Activated naive CD4-positive, alpha-beta T cell treated with anti-CD3 and anti-CD28 coated beads for 36 hours (primary cell): ENCODE results near the gene MMD. TPM values are rescaled to one million over a fixed set of nuclear protein-coding genes. Genes with fewer than 3 reads are reported as not detected.
"Not testable (repeated sequence)": the region's sequence is repeated elsewhere in the genome, so short reads cannot be mapped to it uniquely, and the experiment has no call there.

Experiments
- CTCF ChIA-PET: fragments of 350-600 bp; sonication (Branson Sonifier 250); formaldehyde crosslinking; loops from one replicate; lab custom pipeline; 2021; ENCODE audit warnings: antibody characterized with exemption; lab: Charles Lee
- DNase-seq: peaks from one replicate; pipeline ENCODE4 v3.0.0-alpha.2; 2020
- H3K27ac Mint-ChIP-seq: one replicate; pipeline ENCODE4 v1.8.0; 2021; ENCODE audit warnings: mild to moderate bottlenecking, mixed read lengths
- H3K27me3 Mint-ChIP-seq: one replicate; pipeline ENCODE4 v1.8.0; 2021; ENCODE audit warnings: low read depth, mixed read lengths
- H3K36me3 Mint-ChIP-seq: one replicate; pipeline ENCODE4 v1.8.0; 2021; ENCODE audit warnings: low read depth, mixed read lengths
- H3K4me1 Mint-ChIP-seq: one replicate; pipeline ENCODE4 v1.8.0; 2021; ENCODE audit warnings: low read depth, mixed read lengths
- H3K4me3 Mint-ChIP-seq: one replicate; pipeline ENCODE4 v1.8.0; 2021; ENCODE audit warnings: mild to moderate bottlenecking, moderate library complexity, mixed read lengths
- H3K9me3 Mint-ChIP-seq: one replicate; pipeline ENCODE4 v1.8.0; 2021; ENCODE audit warnings: mixed read lengths
- intact Hi-C: fragments of 100-400 bp; cut with micrococcal nuclease; formaldehyde crosslinking; loops from one replicate; pipeline ENCODE4 v1.15.1; 2023
- total RNA-seq, 2 experiments: library from RNA; stranded (reverse); gene quantifications; one replicate each; pipeline ENCODE4 v1.2.3, GENCODE V29; 2021

The MMD gene
- total RNA-seq, 2 experiments from 2014 or later, result 26.2 to 27.7 TPM

DNA sequence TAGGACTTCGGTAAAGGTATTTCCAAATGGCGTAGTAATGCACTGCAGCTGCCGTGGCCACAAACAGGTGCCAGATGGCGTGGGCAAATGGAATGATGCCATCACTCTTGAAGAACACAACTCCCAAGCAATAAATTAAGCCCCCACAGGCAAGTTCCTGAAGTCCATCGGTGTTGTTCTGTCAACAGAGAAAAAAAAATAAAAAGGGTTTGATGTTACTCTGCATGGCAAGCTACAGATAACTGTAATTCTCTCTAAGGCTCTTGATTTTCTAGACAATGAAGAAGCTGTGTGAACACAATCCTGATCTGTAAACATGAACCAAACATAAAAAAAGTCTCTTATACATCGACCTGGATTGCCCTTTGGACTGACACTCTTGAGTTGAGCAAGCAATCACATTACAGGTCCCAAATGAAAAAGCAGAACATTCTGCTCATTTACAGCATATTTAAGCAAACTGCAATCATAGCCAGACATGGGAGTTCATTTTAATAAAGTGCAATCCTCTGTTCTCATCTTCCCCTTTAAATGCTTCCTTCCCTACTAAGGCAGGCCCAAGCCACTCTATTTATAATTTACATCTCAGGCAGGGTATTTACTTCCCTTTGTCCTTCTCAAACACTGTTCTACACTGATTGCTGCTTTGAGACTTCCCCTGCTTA is 27.1 kb downstream of the MMD start:
- Mint-ChIP-seq H3K27me3 (no peaks in the 10 kb centered on the region), H3K4me3 (no peak overlapping the region), H3K4me1 (no peaks in the 10 kb centered on the region), H3K27ac (no peak overlapping the region), H3K9me3 (no peaks in the 10 kb centered on the region), H3K36me3 (peaks cover 14% of the 10 kb centered on the region)
- intact Hi-C loops, result no loop called here
- CTCF ChIA-PET, result interaction anchor here (0.9 kb wide), 1 partner anchor 12 kb away, joined by 3 read pairs; no protein-coding TSS in a partner anchor
- no peak for DNase-seq

DNA sequence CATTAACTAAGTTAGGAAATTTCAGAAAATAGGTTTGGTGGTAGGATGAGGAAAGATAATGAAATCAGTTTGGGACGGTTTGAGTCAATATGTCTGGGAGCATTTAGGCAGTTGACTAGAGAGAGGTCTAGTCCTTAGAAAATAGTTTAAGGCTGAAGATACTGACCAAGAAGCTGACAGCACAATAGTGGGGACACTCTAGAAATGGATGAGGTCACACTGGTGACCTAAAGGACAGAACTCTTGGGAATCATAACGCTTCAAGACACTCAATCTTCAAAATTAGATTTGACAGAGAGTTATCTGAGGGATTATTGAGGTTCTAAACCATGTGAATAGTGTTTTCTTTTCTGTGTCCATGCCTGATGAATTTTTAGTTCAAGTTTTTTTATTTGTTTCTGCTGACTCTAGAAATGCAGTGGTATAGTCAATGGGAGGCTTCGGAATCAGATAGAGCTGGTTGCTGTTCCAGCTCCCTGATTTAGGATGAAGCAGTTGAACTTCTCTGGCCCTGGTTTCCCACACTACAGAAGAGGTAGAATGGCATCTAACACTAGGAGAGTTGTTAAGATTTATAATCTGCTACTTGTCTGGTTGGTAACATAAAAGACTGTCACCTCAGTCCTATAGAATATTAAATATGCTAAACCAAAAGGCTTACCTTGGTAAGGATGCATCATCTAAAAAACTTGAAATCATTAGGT is 29.7 kb downstream of the MMD start:
- no peak for DNase-seq
- CTCF ChIA-PET, result no interaction called here
- intact Hi-C loops, result no loop called here
- Mint-ChIP-seq H3K4me1 (no peaks in the 10 kb centered on the region), H3K4me3 (no peak overlapping the region), H3K9me3 (no peaks in the 10 kb centered on the region), H3K27ac (no peak overlapping the region), H3K36me3 (peaks cover 5% of the 10 kb centered on the region), H3K27me3 (no peaks in the 10 kb centered on the region)

DNA sequence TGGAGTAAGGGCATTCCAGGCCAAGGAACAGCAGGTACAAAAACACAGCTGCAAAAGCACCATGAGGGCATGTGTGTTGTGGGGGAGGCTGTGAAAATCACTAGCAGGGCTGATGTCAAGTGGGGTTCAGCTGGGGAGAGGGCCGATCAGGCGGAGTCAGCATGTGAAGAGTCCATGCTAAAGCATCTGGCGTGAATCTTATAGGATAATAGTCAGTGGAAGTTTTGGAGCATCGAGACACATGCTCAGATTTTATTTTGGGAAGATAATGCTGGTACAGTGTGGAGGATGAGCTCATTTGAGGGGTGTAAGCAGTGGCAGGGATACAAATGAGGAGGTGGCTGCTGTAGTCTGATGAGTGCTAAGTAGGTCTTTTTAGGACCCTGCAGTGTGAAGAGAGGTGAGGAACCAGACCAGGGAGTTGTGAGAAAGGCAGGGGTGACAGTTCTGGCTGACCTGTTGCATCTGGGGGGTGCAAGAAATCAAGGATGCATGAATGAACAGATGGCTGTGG is 30.3 kb downstream of the MMD start:
- H3K27me3 Mint-ChIP-seq, result no peaks in the 10 kb centered on the region
- DNase-seq, result no peak
- peaks cover 5% of the 10 kb centered on the region for H3K36me3 Mint-ChIP-seq
- H3K27ac Mint-ChIP-seq, result no peak overlapping the region
- no peak overlapping the region for H3K4me3 Mint-ChIP-seq
- CTCF ChIA-PET, result no interaction called here
- H3K4me1 Mint-ChIP-seq, result no peaks in the 10 kb centered on the region
- no peaks in the 10 kb centered on the region for H3K9me3 Mint-ChIP-seq
- intact Hi-C loops, result no loop called here

DNA sequence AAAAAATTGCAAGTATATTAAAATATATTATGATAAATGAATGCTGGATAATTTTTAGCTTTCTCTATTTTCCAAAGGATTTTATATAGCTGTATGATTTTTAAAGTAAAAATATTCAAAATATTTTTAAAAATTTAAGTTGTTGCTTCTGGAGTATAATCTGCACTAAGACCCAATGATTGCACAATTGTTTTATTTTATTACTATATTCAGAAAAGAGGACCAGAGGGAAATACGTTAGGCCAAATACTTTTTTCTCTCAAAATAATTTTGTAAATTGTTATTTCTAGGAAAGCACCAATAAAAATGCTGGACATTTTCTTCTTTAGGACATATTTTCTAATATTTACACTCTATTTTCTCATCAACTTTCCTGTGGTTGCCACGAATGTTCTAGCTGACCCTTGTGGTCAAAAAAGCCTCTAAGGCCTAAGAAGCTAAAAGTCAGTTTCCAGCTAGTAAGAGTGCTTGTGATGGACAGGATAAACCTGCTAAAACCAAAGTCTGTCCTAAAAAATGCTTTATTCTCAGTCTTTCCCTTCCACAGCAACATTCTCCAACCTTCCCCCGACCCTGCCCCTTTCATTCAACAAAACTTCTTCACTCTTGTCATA is 31.2 kb downstream of the MMD start:
- no peaks in the 10 kb centered on the region for H3K27me3 Mint-ChIP-seq
- DNase-seq, result no peak
- CTCF ChIA-PET, result no interaction called here
- H3K4me1 Mint-ChIP-seq, result no peaks in the 10 kb centered on the region
- intact Hi-C loops, result no loop called here
- no peaks in the 10 kb centered on the region for H3K9me3 Mint-ChIP-seq
- no peak overlapping the region for H3K27ac Mint-ChIP-seq
- no peak overlapping the region for H3K4me3 Mint-ChIP-seq
- peaks cover 5% of the 10 kb centered on the region for H3K36me3 Mint-ChIP-seq

DNA sequence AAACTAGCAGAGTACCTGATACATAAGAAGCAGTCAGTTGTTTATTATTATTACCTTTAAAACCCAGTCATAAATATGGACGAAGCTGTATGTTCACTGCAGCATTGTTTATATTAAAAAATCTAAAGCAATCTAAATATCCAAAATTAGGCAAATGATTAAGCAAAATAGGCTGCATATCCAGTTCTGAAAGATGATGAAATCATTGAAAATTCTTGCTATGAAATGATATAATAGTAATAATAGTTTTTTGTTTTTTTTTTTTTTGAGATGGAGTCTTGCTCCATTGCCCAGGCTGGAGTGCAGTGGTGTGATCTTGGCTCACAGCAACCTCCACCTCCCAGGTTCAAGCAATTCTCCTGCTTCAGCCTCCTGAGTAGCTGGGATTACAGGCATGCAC is 31.9 kb downstream of the MMD start:
- DNase-seq, H3K9me3 Mint-ChIP-seq, H3K36me3 Mint-ChIP-seq, H3K27ac Mint-ChIP-seq, H3K4me1 Mint-ChIP-seq, H3K27me3 Mint-ChIP-seq, H3K4me3 Mint-ChIP-seq, intact Hi-C loops: not testable (repeated sequence)
- CTCF ChIA-PET, result interaction anchor here (0.9 kb wide), 1 partner anchor 34 kb away, joined by 3 read pairs; no protein-coding TSS in a partner anchor

DNA sequence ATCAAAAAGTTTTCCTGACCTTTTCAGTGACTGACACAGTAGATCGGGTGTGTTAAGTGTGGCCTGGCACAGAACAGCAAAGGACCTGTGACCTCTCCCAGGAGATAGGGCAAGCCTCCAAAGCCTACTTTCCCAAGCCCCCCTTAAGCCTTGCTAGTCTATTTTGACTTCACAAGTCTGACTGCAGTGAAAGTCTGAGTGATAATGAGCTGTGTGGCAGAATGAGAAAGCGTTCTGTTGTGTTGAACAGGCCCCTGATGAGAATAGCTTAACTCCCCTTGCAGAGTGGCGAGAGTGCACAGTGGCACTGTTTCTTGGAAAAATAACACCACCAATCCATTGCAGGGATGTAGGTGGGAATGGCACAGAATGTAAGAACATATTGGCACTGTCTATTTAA is 32.8 kb downstream of the MMD start:
- H3K4me1 Mint-ChIP-seq, result no peaks in the 10 kb centered on the region
- no peaks in the 10 kb centered on the region for H3K36me3 Mint-ChIP-seq
- no peak overlapping the region for H3K4me3 Mint-ChIP-seq
- intact Hi-C loops, result no loop called here
- no peaks in the 10 kb centered on the region for H3K9me3 Mint-ChIP-seq
- H3K27me3 Mint-ChIP-seq, result no peaks in the 10 kb centered on the region
- CTCF ChIA-PET, result interaction anchor here (0.9 kb wide), 1 partner anchor 33 kb away, joined by 3 read pairs; no protein-coding TSS in a partner anchor
- no peak for DNase-seq
- H3K27ac Mint-ChIP-seq, result no peak overlapping the region

DNA sequence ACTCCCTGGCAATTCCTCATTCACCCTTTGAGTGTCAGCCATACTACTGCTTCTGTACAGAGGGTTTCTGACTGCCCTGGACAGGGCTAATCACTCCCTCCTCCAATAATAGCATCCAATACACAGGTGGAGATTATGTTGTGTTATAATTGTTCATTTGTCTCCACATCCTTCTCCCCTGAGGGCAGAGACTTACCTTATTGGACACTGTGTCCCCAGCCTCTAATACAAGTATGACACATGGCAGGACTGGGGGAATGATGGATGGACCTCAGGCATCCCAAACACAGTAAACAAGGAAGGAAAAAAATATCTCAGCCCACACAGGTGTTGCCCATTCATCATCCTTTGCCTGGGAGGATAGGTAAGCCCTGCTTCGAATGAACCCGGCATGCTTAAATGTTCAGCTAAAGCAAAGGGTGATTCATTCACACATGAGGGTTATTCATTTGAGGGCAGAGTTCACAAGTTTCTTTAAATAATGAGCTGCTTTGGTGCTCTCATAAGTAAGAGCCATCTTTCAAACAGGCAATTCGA is 34.8 kb downstream of the MMD start:
- Mint-ChIP-seq H3K27me3 (no peaks in the 10 kb centered on the region), H3K4me1 (no peaks in the 10 kb centered on the region), H3K4me3 (no peak overlapping the region), H3K36me3 (no peaks in the 10 kb centered on the region), H3K9me3 (no peaks in the 10 kb centered on the region), H3K27ac (no peak overlapping the region)
- CTCF ChIA-PET, result no interaction called here
- intact Hi-C loops, result no loop called here
- DNase-seq, result no peak

DNA sequence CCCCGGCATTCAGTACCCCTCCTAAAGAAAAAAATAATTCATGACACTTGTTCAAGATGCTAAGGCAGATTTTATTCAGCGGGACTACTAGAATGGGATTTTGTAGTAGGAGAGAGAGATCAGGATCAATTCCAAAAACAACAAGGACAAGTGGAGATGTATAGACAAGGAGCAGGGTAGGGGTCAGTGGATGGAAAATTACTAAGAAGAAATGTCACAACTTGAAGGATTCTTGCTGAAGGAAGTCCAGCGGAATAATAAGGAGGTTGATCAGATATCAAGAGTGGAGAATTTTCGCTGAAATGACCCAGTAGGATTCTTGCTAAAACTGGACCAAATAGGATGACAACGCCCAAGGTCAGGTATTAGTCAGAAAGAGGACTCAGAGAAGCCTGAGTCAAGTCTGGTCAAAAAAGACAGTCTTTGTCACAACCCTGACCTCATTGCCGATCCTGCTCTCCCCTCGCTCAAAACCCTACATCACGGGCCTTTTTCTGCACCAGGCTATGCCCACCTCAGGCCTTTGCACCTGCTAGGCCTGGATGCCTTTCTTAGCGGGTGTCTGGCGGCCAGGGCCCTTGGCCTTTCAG is 36.9 kb downstream of the MMD start:
- no peaks in the 10 kb centered on the region for H3K9me3 Mint-ChIP-seq
- H3K27me3 Mint-ChIP-seq, result no peaks in the 10 kb centered on the region
- intact Hi-C loops, result no loop called here
- no peak overlapping the region for H3K27ac Mint-ChIP-seq
- DNase-seq, result no peak
- CTCF ChIA-PET, result no interaction called here
- H3K4me3 Mint-ChIP-seq, result no peak overlapping the region
- no peaks in the 10 kb centered on the region for H3K36me3 Mint-ChIP-seq
- H3K4me1 Mint-ChIP-seq, result no peaks in the 10 kb centered on the region

DNA sequence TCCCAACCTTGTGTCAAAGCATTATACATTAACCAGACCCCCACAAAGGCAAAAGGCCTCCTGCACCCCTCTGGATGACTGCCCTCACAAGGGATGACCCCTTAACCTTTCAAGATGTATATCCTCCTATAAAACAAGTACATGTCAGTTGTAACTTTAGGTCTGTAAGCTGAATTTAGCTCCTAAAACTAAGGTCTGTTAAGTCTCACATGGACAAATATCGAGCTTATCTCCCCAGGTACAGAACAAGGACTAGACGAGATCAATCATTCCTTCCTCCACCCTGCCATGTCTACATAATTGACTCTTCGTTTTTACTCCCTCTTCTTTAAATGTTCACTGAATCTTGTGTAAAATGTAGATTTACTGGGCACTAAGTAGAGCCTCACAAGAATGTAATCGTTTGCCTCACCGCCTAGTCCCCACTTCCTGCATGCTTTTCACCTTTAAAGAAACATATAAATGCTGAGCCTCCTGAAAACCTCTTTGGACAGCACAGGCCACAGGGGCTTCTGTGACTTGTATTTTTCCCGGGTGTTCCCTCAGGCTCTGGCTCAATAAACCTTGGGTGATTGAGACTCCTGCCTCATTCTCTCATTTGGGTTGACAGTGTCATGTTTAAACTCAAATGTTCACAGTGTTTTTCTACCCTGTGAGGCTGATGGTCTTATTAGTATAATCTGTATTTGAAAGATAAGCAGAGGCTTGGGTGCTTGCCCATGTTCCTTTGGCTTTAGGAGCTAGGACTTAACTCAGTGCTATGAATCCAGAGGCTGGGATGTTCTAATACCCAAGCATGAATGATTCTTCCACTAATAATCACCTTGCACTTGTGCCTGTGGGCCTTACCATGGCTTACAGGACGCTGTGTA is 37.6 kb downstream of the MMD start:
- H3K4me3 Mint-ChIP-seq, result no peak overlapping the region
- intact Hi-C loops, result no loop called here
- H3K27me3 Mint-ChIP-seq, result no peaks in the 10 kb centered on the region
- H3K27ac Mint-ChIP-seq, result no peak overlapping the region
- H3K9me3 Mint-ChIP-seq, result no peaks in the 10 kb centered on the region
- DNase-seq, result no peak
- H3K4me1 Mint-ChIP-seq, result no peaks in the 10 kb centered on the region
- CTCF ChIA-PET, result no interaction called here
- no peaks in the 10 kb centered on the region for H3K36me3 Mint-ChIP-seq

DNA sequence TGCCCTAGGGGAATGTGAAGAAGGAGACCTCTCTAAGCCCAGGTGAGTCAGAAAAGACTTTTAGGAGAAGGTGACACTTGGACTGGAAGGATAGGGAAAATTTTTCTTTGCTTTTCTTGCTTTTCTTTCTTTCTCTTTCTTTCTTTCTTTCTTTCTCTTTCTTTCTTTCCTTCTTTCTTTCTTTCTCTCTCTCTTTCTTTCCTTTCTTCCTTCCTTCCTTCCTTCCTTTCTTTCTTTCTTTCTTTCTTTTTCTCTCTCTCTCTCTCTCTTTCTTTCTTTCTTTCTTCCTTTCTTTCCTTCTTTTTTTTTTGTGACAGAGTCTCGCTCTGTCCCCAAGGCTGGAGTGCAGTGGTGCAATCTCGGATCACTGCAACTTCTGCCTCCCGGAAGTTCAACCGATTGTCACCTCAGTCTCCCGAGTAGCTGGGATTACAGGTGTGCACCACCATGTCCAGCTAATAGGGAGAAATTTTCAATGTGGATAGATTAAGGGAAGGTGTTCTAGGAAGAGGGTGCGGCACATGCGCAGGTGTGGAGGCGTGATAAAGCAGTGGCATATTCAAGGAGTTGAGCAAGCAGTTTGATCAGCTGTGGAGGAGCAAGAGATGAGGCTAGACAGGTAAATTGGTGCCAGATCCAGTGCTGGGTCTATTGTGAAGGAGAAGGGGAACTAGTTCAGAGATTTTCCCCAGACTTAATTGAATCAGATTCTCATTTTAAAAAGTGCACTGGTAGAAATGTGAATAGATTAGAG is 40.4 kb downstream of the MMD start:
- no peaks in the 10 kb centered on the region for H3K27me3 Mint-ChIP-seq
- CTCF ChIA-PET, result no interaction called here
- no peaks in the 10 kb centered on the region for H3K4me1 Mint-ChIP-seq
- H3K27ac Mint-ChIP-seq, result no peak overlapping the region
- DNase-seq, result no peak
- H3K9me3 Mint-ChIP-seq, result no peaks in the 10 kb centered on the region
- no peaks in the 10 kb centered on the region for H3K36me3 Mint-ChIP-seq
- intact Hi-C loops, result no loop called here
- H3K4me3 Mint-ChIP-seq, result no peak overlapping the region

DNA sequence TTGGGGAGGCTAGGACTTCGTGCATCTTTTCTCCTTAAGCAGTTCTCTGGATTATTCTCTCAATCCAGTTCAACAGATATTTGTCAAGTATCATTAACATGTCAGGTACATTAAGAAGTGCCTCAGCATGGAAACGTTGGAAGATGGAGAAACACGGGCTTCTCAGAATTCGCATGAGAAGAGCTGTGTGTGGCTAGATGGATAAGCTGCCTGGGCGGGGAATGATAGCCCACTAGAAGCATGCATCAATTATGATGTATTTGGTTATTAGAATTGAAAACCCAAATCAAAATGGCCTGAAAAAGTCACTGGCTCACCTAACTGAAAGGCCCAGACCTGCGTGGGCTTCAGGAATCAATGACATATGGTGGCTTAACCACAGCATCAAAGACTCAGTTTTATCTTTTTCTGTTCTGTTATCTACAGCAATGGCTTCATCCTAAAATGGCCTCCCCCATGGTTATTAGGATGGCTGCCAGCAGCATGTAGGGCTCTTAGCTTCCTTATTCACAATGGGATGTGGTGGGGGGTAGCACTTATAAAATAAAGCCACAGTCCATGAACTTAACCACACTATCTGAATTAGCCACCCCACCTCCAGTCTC is 43.9 kb downstream of the MMD start:
- H3K27me3 Mint-ChIP-seq, result no peaks in the 10 kb centered on the region
- intact Hi-C loops, result no loop called here
- H3K9me3 Mint-ChIP-seq, result peaks cover 4% of the 10 kb centered on the region
- no peak overlapping the region for H3K27ac Mint-ChIP-seq
- no peaks in the 10 kb centered on the region for H3K36me3 Mint-ChIP-seq
- H3K4me1 Mint-ChIP-seq, result no peaks in the 10 kb centered on the region
- CTCF ChIA-PET, result no interaction called here
- no peak overlapping the region for H3K4me3 Mint-ChIP-seq
- DNase-seq, result no peak
